Testis (tissue), 3 donors: ENCODE measurements around the gene TPSAB1. TPM values are rescaled to one million over a fixed set of nuclear protein-coding genes. Genes with fewer than 3 reads are reported as not detected.

Experiments
- DNase-seq: peaks from one replicate; pipeline ENCODE4 v3.0.0-alpha.2; 2019
- H3K27ac ChIP-seq, 2 donors: fragments of 200-600 bp; sonication (generic); one replicate each; pipeline ENCODE4 v1.5.1; 2019
- H3K27me3 ChIP-seq: fragments of 200-600 bp; sonication (generic); one replicate; pipeline ENCODE4 v1.5.1; 2019
- H3K36me3 ChIP-seq: fragments of 200-600 bp; sonication (generic); one replicate; pipeline ENCODE4 v1.5.1; 2017; ENCODE audit warnings: low read depth; ENCODE audit errors: missing control alignments
- H3K4me1 ChIP-seq: fragments of 200-600 bp; sonication (generic); one replicate; pipeline ENCODE4 v1.5.1; 2019
- H3K4me3 ChIP-seq, 2 donors: fragments of 200-600 bp; sonication (generic); one replicate each; pipeline ENCODE4 v1.5.1; 2017 to 2019
- H3K9me3 ChIP-seq: fragments of 200-600 bp; sonication (generic); one replicate; pipeline ENCODE4 v1.5.1; 2017
- POLR2A ChIP-seq: fragments of 450-650 bp; IDR thresholded peaks from one replicate; pipeline ENCODE4 v1.6.1; 2017; ENCODE audit warnings: antibody characterized with exemption, mild to moderate bottlenecking, moderate library complexity
- WGBS, 2 donors: methylation state at CpG; one replicate each; pipeline ENCODE4 v1.1.5; 2018; 5-methylcytosine and 5-hydroxymethylcytosine counted together
- intact Hi-C: fragments of 100-400 bp; cut with DNase I; formaldehyde crosslinking; loops from one replicate; pipeline ENCODE4 v1.15.1; 2023; ENCODE audit warnings: low total_unique reads
- polyA plus RNA-seq: library from polyadenylated mRNA; stranded (reverse); fragments of 350-450 nt; fragmentation: Illumina TruSeq; extraction: RNeasy Lipid Tissue Mini Kit (QIAGEN cat#74804); gene quantifications from one replicate; pipeline ENCODE4 v1.2.3, GENCODE V29; 2014; ENCODE audit warnings: low read depth, low replicate concordance; ENCODE audit not compliant: insufficient read depth
- total RNA-seq, 2 donors: library from RNA; depleted of rRNA; stranded (reverse); fragments of >200 nt; gene quantifications; one replicate each; pipeline ENCODE4 v1.2.3, GENCODE V29; 2016
- TF ChIP-seq, protein P1 (sequence below), 3 experiments: fragments of 450-650 bp in 2 of 3; fragments of 200-600 bp in 1 of 3; sonication (generic) in 1 of 3; IDR thresholded peaks; one replicate each; pipeline ENCODE4 v1.5.1; 2016 to 2019; ENCODE audit warnings: antibody characterized with exemption in 3 of 3, mild to moderate bottlenecking in 2 of 3, moderate library complexity in 1 of 3

TPSAB1 gene
- total and polyA plus RNA-seq, 3 donors from 2014 or later: 11.7 to 32.0 (median 12.2) TPM

DNA sequence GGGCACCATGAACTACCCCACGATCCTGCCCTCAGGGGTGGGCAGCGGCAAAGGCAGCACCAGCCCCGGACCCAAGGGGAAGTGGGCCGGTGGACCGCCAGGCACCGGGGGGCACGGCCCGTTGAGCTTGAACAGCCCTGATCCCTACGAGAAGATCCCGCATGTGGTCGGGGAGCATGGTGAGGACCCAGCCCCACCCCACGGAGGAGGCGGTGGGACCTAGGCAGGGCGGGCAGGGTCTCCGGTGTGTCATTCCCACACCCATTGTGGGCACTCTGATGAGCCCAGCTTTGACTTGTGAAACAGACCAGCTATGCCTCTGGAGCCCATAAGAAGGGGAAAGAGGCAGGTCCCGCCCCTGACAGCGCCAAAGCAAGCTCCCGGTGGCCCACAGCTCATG is 38.2 kb upstream of the TPSAB1 start:
- Histone ChIP-seq H3K27me3 (no peaks in the 10 kb centered on the region), H3K36me3 (no peaks in the 10 kb centered on the region), H3K9me3 (no peaks in the 10 kb centered on the region), H3K4me1 (no peaks in the 10 kb centered on the region), H3K4me3 (no peak overlapping the region), H3K27ac (no peak overlapping the region)
- 95% methylated on average over 18 of the region's 18 CpGs; no CpG with 5 or more reads in 1 of the 2 donors for WGBS, 2 donors
- intact Hi-C loops: no loop called here
- DNase-seq: no peak
- TF ChIP-seq, protein P1, sequence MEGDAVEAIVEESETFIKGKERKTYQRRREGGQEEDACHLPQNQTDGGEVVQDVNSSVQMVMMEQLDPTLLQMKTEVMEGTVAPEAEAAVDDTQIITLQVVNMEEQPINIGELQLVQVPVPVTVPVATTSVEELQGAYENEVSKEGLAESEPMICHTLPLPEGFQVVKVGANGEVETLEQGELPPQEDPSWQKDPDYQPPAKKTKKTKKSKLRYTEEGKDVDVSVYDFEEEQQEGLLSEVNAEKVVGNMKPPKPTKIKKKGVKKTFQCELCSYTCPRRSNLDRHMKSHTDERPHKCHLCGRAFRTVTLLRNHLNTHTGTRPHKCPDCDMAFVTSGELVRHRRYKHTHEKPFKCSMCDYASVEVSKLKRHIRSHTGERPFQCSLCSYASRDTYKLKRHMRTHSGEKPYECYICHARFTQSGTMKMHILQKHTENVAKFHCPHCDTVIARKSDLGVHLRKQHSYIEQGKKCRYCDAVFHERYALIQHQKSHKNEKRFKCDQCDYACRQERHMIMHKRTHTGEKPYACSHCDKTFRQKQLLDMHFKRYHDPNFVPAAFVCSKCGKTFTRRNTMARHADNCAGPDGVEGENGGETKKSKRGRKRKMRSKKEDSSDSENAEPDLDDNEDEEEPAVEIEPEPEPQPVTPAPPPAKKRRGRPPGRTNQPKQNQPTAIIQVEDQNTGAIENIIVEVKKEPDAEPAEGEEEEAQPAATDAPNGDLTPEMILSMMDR (IDR thresholded peaks at IDR 0.05): no peak
- TF ChIP-seq POLR2A: no peak

DNA sequence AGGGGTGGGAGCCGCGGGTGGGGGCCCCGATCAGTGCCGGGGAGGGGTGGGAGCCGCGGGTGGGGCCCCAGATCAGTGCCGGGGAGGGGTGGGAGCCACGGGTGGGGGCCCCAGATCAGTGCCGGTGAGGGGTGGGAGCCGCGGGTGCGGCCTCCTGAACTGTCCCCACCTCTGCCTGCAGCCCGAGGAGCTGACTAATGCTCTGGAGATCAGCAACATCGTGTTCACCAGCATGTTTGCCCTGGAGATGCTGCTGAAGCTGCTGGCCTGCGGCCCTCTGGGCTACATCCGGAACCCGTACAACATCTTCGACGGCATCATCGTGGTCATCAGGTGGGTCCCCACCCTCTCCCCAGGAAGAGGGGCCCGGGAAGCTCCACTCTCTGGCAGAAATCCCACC is 35.6 kb upstream of the TPSAB1 start:
- H3K4me3 ChIP-seq: no peak overlapping the region
- 88 to 94% methylated on average over 6 to 17 of the region's 21 CpGs for WGBS, 2 donors
- H3K27ac ChIP-seq: no peak overlapping the region
- TF ChIP-seq, protein P1 (IDR thresholded peaks at IDR 0.05): no peak
- no peak for TF ChIP-seq POLR2A
- intact Hi-C loops: no loop called here
- no peak for DNase-seq
- H3K36me3 ChIP-seq: no peaks in the 10 kb centered on the region
- no peaks in the 10 kb centered on the region for H3K9me3 ChIP-seq
- H3K4me1 ChIP-seq: no peaks in the 10 kb centered on the region
- H3K27me3 ChIP-seq: no peaks in the 10 kb centered on the region

DNA sequence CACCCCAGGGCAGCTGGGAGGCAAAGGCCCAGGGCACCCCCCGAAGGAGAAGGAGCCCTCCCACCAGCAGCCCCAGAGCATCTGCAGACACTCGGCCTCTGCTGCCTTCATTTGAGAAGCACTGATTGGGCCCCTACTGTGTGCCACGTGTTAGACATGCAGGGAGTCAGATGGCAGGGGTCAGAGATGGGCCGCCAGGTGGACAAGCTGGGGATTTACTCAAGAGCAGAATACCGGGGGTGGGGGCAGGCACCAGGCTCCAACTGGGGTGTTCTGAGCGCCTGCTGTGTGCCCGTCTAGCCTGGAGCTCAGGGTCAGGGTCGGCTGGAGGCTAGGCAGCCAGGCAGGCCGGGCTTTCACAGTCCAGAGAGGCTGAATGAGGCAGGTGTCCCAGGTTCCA is 34.2 kb upstream of the TPSAB1 start:
- no peak overlapping the region for H3K27ac ChIP-seq
- DNase-seq: no peak
- no peaks in the 10 kb centered on the region for H3K36me3 ChIP-seq
- no peaks in the 10 kb centered on the region for H3K4me1 ChIP-seq
- TF ChIP-seq, protein P1 (IDR thresholded peaks at IDR 0.05): no peak
- no peak for TF ChIP-seq POLR2A
- H3K4me3 ChIP-seq: no peak overlapping the region
- 60 to 77% methylated on average over 2 to 9 of the region's 9 CpGs for WGBS, 2 donors
- no peaks in the 10 kb centered on the region for H3K27me3 ChIP-seq
- intact Hi-C loops: no loop called here
- H3K9me3 ChIP-seq: no peaks in the 10 kb centered on the region

DNA sequence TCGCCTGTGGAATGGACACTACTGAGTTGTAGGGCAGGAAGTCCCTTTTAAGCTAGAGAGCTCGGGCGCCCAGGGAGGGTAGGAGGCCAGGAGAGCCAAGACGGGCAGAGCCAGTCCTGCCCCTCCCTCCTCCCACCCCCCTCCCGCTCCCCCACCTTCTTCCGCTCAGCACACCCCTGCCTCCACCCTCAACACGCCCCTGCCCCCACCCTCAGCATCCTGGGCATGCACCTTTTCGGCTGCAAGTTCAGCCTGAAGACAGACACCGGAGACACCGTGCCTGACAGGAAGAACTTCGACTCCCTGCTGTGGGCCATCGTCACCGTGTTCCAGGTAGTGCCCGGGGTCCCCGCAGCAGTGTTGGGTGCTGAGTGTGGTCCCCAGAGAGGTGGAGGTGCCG is 33.7 kb upstream of the TPSAB1 start:
- DNase-seq: no peak
- Histone ChIP-seq H3K4me1 (no peaks in the 10 kb centered on the region), H3K9me3 (no peaks in the 10 kb centered on the region), H3K27ac (no peak overlapping the region), H3K27me3 (no peaks in the 10 kb centered on the region), H3K36me3 (no peaks in the 10 kb centered on the region), H3K4me3 (no peak overlapping the region)
- 92 to 95% methylated on average over 4 to 16 of the region's 16 CpGs for WGBS, 2 donors
- TF ChIP-seq POLR2A: no peak
- TF ChIP-seq, protein P1 (IDR thresholded peaks at IDR 0.05): no peak
- intact Hi-C loops: no loop called here

DNA sequence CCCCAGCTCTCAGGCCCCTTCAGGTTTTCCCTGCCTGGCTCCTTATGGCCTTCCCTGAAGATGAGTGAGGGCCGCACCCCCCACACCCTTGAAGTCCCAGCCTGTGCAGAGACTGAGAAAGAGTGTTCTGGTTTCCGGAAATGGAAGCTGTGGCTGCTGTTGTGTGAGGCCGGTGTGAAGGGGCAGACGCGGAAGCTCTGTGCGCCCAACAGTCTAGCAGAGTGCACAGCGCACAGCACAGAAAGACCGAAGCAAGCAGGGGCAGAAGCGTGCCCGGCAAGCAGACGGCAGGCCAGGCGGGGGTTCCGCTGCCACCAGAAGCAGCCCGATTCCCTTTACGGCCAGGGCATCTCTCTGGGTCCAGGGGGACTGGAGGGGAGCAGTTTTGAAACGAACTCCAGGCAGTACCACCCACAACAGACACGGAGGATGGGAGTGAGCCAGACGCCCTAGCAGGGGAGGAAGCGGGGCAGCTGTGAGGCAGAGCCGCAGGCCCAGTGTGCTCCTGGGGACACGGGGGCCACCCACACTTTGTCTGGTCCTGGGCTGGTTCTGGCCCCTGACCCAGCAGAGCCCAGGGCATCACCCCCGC is 32.2 kb upstream of the TPSAB1 start:
- 87 to 91% methylated on average over 18 to 22 of the region's 22 CpGs for WGBS, 2 donors
- Histone ChIP-seq H3K27me3 (no peaks in the 10 kb centered on the region), H3K27ac (no peak overlapping the region), H3K9me3 (no peaks in the 10 kb centered on the region), H3K36me3 (no peaks in the 10 kb centered on the region), H3K4me3 (no peak overlapping the region), H3K4me1 (no peaks in the 10 kb centered on the region)
- intact Hi-C loops: no loop called here
- TF ChIP-seq, protein P1 (IDR thresholded peaks at IDR 0.05): no peak
- TF ChIP-seq POLR2A: no peak
- no peak for DNase-seq
